Retinal pigment epithelial cell (primary cell): ENCODE results near the gene RGS12.

Experiments used
- DNase-seq: peaks from one replicate; pipeline ENCODE4 v3.0.0-alpha.2; 2010; ENCODE audit warnings: low read depth
- H3K4me3 ChIP-seq: 2 replicates; pipeline ENCODE4 v1.5.1; 2011; ENCODE audit warnings: mild to moderate bottlenecking, low read length, control low read depth, moderate library complexity
- TF ChIP-seq, protein P1 (sequence below): conservative IDR thresholded peaks from 2 replicates; pipeline ENCODE4 v1.5.1; 2011; ENCODE audit warnings: low read depth, low read length, control low read depth, inconsistent platforms

Gene RGS12

DNA sequence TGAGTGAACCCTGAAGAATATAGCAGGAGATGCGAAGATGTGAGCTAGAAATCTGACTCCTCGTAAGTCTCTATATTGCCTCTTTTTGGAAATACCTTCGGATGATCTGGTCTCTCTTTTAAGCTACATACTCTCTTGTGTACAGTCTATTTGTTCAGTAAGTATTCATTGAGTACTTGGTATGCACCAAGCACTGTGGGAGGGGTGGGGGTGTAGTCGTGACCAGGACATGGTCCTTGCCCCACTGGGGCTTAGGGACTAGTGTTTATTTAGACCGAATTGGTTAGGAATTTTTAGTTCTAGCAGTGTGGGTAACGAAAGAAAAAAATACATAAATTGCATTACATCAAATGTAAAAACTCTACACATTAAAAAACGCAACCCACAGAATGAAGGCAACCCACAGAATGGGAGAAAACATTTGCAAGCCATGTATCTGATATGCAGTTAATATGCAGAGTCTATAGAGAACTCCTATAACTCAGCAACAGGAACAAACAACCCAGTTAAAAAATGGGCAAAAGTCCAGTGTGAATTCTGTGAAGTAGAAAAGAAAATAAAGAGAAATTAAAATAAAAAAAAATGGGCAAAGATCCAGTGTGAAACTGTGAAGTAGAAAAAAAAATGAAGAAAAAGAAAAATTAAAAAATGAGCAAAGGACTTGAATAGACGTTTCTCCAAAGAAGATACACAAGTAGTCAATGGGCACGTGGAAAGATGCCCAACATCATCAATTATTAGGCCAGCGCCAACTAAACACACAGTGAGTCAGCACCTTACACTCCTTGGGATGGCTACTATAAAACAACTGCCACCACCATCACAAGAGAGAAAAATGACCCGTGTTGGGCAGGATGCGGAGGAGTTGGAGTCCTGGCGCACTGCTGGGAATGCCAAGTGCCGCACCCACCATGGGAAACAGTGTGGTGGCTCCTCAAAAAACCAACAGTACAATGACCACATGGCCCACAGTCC lies 43.8 kb downstream of the RGS12 start:
- TF ChIP-seq, protein P1, sequence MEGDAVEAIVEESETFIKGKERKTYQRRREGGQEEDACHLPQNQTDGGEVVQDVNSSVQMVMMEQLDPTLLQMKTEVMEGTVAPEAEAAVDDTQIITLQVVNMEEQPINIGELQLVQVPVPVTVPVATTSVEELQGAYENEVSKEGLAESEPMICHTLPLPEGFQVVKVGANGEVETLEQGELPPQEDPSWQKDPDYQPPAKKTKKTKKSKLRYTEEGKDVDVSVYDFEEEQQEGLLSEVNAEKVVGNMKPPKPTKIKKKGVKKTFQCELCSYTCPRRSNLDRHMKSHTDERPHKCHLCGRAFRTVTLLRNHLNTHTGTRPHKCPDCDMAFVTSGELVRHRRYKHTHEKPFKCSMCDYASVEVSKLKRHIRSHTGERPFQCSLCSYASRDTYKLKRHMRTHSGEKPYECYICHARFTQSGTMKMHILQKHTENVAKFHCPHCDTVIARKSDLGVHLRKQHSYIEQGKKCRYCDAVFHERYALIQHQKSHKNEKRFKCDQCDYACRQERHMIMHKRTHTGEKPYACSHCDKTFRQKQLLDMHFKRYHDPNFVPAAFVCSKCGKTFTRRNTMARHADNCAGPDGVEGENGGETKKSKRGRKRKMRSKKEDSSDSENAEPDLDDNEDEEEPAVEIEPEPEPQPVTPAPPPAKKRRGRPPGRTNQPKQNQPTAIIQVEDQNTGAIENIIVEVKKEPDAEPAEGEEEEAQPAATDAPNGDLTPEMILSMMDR = no peak
- no peak for DNase-seq

DNA sequence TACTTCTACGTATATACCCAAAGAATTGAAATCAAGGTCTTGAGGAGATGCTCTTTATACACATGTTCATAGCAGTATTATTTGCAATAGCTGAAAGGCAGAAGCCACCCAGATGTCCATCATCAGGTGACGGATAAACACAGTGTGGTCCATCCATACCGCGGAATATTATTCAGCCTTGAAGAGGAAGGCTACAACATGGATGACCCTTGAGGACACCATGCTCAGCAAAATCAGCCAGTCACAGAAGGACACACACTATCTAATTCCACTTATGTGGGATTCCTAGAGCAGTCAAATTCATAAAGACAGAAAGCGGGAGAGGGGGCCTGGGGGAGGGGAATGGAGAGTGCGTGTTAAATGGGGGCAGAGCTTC lies 44.5 kb downstream of the RGS12 start:
- no peak overlapping the region for H3K4me3 ChIP-seq
- TF ChIP-seq, protein P1 = no peak
- no peak for DNase-seq

More for the DNA sequence above, 43.8 kb downstream of the RGS12 start:
- no peak overlapping the region for H3K4me3 ChIP-seq

- H3K4me3 ChIP-seq = no peak overlapping the region
- TF ChIP-seq, protein P1 = no peak
- DNase-seq = no peak
Measured at GRCh38 chr4:3337811-3338210, 45.0 kb downstream of the RGS12 start.

DNA sequence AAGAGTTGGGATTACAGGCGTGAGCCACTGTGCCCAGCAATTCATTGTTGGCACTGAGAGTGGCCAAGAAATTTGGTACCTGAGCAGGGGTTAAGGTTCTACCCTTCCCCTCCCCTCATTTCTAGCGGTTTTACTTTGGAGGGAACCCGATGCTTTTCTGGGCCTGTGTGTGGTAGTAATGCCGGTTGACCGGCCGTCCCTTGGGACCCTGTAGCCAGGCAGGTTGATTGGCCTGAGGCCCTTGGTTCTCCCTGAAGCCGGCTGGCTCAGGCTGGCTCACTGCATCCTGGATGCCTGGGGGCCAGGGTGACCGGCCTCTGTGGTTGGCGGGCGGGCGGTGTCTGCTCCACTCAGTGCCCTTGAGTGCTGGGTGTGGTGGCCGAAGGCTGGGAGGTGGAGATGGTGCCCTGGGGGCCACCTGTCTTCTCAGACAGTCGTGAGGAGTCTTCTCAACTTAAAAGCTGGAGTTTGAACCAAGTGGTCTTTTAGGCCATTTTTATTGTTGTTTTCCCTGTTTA lies 45.6 kb downstream of the RGS12 start:
- H3K4me3 ChIP-seq = no peak overlapping the region
- DNase-seq = no peak
- TF ChIP-seq, protein P1 = no peak

GRCh38 chr4:3338976-3339531 lies 46.2 kb downstream of the RGS12 start:
- DNase-seq = no peak
- H3K4me3 ChIP-seq = no peak overlapping the region
- TF ChIP-seq, protein P1 = no peak

DNA sequence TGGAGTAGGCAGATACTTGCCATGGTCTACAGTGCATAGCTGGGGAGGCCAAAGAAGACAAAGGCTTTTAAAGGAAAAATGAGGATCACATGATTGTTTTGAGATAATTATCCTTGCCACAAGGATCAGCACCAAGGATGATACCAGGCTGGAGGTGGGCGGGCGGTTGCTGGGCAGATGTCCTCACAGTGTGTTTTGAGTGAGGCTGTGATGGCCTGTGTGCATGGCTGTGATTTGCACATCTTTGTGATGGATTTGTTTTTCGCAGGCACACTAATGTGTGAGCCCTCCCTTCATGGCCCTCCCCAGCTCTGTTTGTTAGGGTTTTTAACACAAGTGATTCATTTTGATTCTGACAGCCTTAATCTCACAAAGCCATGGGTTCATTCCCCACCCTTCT lies 46.8 kb downstream of the RGS12 start:
- no peak overlapping the region for H3K4me3 ChIP-seq
- DNase-seq = no peak
- TF ChIP-seq, protein P1 = no peak
